HL-60/S4 treated with phorbol 12-myristate 13-acetate at 8.2 ng/mL for 4 days and 3 days (cell line): ENCODE measurements around the gene ZWILCH.
"Not testable (repeated sequence)": the region's sequence is repeated elsewhere in the genome, so short reads cannot be mapped to it uniquely, and the experiment has no call there.

Source experiments
- in situ Hi-C: fragments of 300-500 bp; cut with MboI; formaldehyde crosslinking; loops from 2 replicates; pipeline ENCODE4 v1.15.0; 2022; ENCODE audit warnings: low sequenced_read_pairs

ZWILCH gene

DNA sequence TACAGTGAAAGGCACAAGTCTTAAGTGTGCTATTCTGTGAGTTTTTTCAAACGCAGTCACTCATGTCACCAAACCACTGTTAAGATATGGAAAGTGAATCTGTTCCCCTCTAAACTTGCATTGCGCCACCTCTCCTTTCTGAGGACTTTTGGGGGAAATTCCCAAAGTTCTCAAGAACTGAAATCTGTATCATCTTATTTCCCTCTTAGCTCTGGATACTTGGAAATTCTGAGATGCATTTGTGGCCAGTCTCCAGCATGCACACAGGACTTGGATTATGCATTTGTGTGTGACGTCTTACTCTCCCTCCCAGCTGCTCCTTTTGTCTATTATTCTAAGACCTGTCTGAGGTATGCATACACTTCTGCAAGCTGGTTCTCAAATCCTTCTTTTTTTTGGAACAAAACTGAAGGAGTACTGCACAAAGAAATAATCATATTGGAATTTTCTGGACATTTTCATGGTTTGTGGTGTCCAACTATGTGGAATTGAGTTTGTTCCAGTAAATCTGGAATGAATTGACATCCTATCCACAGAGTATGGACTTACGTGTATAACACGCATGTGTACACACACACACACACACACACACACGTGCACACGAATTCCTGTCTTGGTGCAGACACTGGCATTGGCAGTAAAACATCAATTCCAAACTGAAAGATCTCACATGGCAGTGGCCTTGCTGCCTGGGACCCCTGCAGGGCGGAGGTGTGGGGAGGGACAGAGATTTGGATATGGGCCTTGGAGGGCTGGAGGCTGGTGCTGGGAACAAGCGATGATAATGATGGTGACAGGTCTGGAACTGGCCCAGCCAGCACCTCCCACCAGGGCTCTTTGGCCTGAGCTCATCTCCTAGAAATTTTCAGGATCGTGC, 68.8 kb downstream of the ZWILCH start:
- in situ Hi-C loops, result no loop called here

GRCh38 chr15:66574596-66574950, 69.4 kb downstream of the ZWILCH start:
- in situ Hi-C loops, result no loop called here

- in situ Hi-C loops, result no loop called here
Measured at GRCh38 chr15:66578286-66578875, 73.3 kb downstream of the ZWILCH start.

DNA sequence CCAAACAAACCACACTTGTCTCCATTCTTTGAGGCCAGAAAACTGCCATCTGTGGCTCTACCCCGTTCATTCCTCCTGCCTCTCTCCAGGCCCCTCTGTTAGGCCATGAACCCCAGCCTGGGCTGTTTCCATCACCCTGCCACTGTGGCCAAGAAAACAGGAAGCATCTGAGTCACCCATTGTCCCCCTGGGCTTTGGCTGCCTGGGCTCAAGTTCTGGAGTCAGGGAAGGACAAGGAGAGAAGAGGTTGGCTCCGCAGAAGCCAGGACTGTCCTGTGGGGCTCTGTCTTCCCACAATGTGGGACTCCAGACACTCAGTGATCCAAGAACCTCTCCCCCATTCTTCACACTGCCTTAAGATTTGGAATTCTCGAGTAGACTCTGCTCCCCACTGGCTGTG, 75.5 kb downstream of the ZWILCH start:
- in situ Hi-C loops, result no loop called here

DNA sequence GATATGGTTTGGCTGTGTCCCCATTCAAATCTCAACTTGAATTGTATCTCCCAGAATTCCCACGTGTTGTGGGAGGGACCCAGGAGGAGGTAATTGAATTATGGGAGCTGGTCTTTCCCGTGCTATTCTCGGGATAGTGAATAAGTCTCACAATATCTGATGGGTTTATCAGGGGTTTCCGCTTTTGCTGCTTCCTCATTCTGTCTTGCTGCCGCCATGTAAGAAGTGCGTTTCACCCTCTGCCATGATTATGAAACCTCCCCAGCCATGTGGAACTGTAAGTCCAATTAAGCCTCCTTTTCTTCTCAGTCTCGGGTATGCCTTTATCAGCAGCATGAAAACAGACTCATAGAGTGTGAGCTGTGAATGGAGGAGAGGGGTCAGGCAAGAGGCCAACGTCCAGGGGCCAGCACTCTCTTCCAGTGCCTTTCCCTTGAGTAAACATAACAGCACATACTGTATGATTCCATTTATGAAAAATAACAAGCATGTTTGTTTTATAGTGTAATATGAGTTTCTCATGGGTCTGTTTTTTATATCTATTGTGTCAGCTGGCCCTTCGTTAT, 76.9 kb downstream of the ZWILCH start:
- in situ Hi-C loops, result no loop called here

GRCh38 chr15:66586155-66586976, 81.2 kb downstream of the ZWILCH start:
- in situ Hi-C loops, result no loop called here

DNA sequence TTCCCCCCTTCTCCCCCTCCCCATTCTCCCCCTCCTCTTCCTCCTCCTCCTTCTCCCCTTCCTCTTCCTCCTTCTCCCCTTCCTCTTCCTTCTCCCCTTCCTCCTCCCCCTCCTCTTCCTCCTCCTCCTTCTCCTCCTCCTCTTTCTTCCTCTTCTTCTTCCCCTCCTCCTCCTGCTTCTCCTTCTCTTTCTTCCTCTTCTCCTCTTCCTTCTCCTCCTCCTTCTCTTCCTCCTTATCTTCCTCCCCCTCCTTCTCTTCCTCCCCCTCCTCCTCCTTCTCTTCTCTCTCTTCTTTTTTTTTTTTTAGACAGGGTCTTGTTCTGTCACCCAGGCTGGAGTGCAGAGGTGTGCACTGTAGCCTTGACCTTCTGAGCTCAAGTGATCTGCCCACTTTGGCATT, 81.9 kb downstream of the ZWILCH start:
- in situ Hi-C loops, result no loop called here

GRCh38 chr15:66587749-66588148, 82.6 kb downstream of the ZWILCH start:
- in situ Hi-C loops, result no loop called here

- in situ Hi-C loops, result no loop called here
Measured at GRCh38 chr15:66588537-66588936, 83.4 kb downstream of the ZWILCH start.

DNA sequence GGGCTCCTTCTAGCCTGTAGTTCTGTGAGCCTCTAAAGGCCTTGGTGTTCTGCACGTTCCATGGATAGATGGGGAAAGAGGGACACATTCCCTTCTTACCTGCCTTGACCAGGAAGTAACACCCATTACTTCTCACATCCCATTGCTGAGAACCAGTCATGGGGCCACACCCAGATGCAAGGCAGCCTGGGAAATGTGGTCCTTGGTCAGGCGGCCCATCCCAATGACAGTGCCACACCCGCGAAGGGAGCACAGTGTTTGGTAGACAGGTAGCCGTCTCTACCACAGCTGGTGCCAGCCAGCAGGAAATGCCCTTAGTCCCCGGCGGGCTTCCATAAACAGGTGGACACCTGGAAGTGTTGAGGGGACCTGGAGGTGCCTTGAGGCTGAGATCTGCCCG, 83.8 kb downstream of the ZWILCH start:
- in situ Hi-C loops, result no loop called here

- in situ Hi-C loops, result not testable (repeated sequence)
Measured at GRCh38 chr15:66589429-66589828, 84.3 kb downstream of the ZWILCH start.

DNA sequence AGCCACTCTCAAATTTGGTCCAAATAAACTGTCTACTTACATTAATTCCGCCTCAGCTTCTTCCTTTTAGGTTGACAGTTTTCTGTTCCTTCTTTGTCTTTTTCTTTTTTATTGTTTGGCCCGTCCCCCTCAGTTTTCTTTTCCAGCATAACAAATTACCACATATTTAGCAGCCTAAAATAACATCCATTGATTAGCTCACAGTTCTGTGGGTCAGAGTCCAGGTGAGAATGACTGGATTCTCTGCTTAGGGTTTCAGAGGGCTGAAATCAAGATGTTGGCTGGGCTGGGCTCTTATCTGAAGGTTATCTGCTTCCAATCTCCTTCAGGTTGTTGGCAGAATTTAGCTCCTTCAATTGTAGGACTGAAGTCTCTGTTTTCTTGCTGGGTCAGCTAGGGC, 85.3 kb downstream of the ZWILCH start:
- in situ Hi-C loops, result no loop called here

GRCh38 chr15:66591322-66591862, 86.3 kb downstream of the ZWILCH start:
- in situ Hi-C loops, result no loop called here

GRCh38 chr15:66592505-66593218, 87.5 kb downstream of the ZWILCH start:
- in situ Hi-C loops, result no loop called here

- in situ Hi-C loops, result no loop called here
Measured at GRCh38 chr15:66593219-66593780, 88.2 kb downstream of the ZWILCH start.

- in situ Hi-C loops, result no loop called here
Measured at GRCh38 chr15:66594344-66594743, 89.2 kb downstream of the ZWILCH start.

- in situ Hi-C loops, result no loop called here
Measured at GRCh38 chr15:66594836-66595235, 89.7 kb downstream of the ZWILCH start.

DNA sequence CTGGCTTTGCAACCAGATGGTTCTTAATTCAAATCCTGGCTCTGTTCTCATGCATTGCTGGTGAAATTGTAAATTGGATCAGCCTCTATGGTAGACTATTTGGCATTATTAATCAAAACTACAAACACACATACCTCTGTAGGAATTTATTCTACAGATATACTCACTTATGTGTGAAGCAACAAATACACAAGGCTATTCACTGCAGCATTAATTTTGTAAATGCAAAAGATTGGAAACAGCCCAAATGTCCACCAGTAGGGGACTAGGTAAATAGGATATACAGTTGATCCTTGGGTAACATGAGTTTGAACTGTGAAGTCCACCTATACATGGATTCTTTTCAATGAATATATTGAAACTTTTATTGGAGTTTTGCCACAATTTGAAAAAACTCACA, 90.2 kb downstream of the ZWILCH start:
- in situ Hi-C loops, result no loop called here

GRCh38 chr15:66595931-66596545, 90.9 kb downstream of the ZWILCH start:
- in situ Hi-C loops, result no loop called here
